ENCODE results near the gene PPARA.
A peak's percentile ranks its signal among the peaks of the same experiment; 100 is the strongest.

The PPARA gene

DNA sequence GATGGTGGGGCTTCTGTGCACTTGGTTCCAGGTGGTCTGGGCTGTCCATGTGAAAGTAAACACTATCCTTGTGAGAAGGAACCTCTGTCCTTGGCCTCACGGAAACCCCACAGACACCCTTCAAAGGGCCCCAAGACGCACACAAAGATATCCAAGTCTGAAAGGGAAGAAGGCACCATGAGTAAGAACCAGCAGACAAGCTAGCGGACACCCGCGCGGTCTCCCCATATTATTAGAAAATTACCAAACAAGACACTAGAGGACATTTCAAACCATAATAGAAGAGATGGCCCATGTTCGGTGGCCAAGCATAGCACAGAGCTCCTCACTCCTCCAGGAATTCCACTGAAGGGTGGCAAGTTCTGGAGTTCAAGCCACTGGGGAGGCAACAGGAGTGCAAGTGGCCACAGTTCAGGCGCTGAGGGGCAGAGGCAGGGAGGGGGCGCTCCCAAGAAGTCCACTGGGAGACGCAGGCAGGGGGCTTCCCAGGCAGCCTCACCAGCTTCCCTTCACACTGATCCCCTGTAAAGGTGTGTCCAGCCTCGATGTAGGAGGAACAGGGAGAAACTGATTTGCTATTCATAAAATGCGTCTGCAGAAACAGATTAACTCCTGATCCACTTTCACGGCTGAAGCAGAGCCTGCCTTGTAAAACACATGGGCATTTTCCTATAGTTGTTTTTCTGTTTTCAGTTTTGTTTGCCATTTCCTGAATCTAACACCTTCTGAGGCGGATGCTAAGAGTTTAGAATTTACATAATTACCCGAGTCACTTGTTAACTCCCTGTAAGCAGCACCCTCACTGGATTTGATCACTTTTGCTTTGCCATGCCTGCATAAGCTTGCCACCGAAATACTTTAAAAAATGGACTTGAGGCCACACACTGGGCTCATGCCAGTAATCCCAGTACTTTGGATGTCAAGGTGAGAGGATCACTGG lies 9.1 kb upstream of the PPARA start:
- H3K4me1 ChIP-seq (ENCODE audit: control insufficient read depth, insufficient read depth, low read length), result no peaks in the 10 kb centered on the region
- no peaks in the 10 kb centered on the region for H3K27me3 ChIP-seq (replicated peaks; ENCODE audit: control insufficient read depth, insufficient read depth, low read length)
- H3K9ac ChIP-seq (ENCODE audit: low read length), result no peak overlapping the region
- no peaks in the 10 kb centered on the region for H3K36me3 ChIP-seq (ENCODE audit: control insufficient read depth, insufficient read depth, low read length, severe bottlenecking)
- H3K9me3 ChIP-seq (ENCODE audit: control insufficient read depth, low read length), result no peaks in the 10 kb centered on the region
- H3K4me3 ChIP-seq (ENCODE audit: low read length), result no peak overlapping the region
- DNase-seq (ENCODE audit: low read depth), result no peak

DNA sequence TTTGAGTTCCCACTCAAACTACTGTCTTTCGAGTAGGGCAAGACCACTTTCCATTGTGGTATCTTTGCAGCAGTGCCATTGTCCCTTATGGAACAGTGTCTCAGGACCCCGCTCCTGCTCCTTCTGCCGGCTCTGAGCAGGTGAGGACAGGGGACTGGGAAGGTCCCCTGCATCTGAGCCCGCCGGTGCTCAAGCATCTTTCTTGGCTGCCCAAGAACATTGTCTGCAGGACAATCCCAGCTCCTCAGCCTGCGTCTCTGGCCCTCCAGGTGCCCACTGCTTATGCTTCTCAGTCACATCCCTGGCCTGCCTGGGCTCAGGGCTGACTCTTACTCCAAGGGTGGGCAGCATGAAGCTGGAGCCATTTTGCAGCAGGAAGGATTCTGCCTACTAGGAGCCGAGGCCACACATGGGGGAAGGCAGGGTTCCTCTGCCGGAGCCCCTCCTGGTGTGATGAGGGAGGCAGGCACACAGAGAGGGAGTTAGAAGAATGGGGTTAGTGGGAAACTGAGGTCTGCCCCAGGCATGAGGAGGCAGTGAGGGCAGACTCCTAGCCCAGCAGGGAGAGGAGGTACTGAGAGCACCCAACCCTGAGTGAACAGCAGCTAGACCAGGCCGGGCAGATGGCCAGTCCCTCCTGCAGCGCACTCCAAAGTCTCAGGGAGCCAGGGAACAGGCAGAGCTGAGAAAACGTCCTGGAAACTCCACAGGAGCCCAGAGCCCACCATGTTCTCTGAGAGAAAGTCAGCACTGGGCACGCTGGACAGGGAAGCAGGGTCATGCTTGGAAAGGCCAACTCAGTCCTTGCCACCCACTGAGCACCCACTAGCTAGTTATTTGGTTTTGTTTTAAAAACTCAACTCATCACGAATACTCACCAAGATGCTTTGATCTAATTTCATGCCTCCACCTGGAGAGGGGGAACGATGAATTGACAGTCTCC lies 7.5 kb upstream of the PPARA start:
- DNase-seq (ENCODE audit: low read depth), result no peak
- Histone ChIP-seq H3K9me3 (ENCODE audit: control insufficient read depth, low read length) (no peaks in the 10 kb centered on the region), H3K9ac (ENCODE audit: low read length) (no peak overlapping the region), H3K36me3 (ENCODE audit: control insufficient read depth, insufficient read depth, low read length, severe bottlenecking) (no peaks in the 10 kb centered on the region), H3K4me3 (ENCODE audit: low read length) (no peak overlapping the region), H3K4me1 (ENCODE audit: control insufficient read depth, insufficient read depth, low read length) (peaks cover 5% of the 10 kb centered on the region), H3K27me3 (replicated peaks; ENCODE audit: control insufficient read depth, insufficient read depth, low read length) (peaks cover 6% of the 10 kb centered on the region)

GRCh38 chr22:46143491-46144147 lies 6.7 kb upstream of the PPARA start:
- DNase-seq (ENCODE audit: low read depth), result no peak
- Histone ChIP-seq H3K36me3 (ENCODE audit: control insufficient read depth, insufficient read depth, low read length, severe bottlenecking) (no peaks in the 10 kb centered on the region), H3K9me3 (ENCODE audit: control insufficient read depth, low read length) (no peaks in the 10 kb centered on the region), H3K4me1 (ENCODE audit: control insufficient read depth, insufficient read depth, low read length) (peaks cover 13% of the 10 kb centered on the region), H3K4me3 (ENCODE audit: low read length) (no peak overlapping the region), H3K27me3 (replicated peaks; ENCODE audit: control insufficient read depth, insufficient read depth, low read length) (peaks cover 6% of the 10 kb centered on the region), H3K9ac (ENCODE audit: low read length) (no peak overlapping the region)

DNA sequence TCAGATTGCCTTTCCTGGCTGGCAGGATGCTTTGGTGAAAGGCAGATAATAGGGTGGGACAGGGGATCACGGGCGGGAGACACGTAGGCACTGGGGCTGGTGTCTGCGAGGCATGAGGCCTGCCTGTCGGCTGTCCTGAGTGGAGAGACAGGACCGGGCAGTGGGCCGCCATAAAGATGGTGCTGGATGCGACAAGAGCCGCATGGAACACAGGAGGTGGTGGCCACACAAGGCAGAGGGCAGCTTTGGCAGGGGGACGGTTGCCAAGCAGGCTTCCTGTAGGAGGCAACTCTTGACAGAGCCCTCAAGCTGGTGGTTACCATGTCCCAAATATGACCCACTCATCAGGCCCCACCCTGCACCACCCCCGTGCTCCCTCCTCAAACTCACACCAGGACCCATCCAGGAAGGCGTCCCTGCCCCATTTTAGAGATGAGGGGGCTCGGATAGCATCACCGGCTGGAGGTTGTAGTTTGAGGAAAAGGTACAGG lies 4.9 kb upstream of the PPARA start:
- Histone ChIP-seq H3K9me3 (ENCODE audit: control insufficient read depth, low read length) (no peaks in the 10 kb centered on the region), H3K9ac (ENCODE audit: low read length) (no peak overlapping the region), H3K4me3 (ENCODE audit: low read length) (no peak overlapping the region), H3K4me1 (ENCODE audit: control insufficient read depth, insufficient read depth, low read length) (peaks cover 21% of the 10 kb centered on the region), H3K27me3 (replicated peaks; ENCODE audit: control insufficient read depth, insufficient read depth, low read length) (peaks cover 6% of the 10 kb centered on the region), H3K36me3 (ENCODE audit: control insufficient read depth, insufficient read depth, low read length, severe bottlenecking) (no peaks in the 10 kb centered on the region)
- no peak for DNase-seq (ENCODE audit: low read depth)

DNA sequence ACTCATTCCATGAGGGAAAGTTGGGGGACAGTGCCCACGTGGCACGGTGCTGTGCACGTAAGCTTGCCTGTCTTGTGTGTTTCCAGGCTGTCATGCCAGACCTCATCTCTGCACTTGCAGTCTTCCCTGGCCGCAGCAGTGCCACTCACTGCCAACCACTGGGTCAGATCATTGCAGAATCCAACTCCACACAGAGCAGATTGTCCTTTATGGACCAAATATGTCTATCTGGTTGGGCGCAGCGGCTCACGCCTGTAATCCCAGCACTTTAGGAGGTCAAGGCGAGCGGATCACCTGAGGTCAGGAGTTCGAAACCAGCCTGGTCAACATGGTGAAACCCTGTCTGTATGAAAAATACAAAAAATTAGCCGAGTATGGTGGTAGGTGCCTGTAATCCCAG lies 4.4 kb upstream of the PPARA start:
- H3K9ac ChIP-seq (ENCODE audit: low read length), result no peak overlapping the region
- no peaks in the 10 kb centered on the region for H3K9me3 ChIP-seq (ENCODE audit: control insufficient read depth, low read length)
- H3K36me3 ChIP-seq (ENCODE audit: control insufficient read depth, insufficient read depth, low read length, severe bottlenecking), result no peaks in the 10 kb centered on the region
- peaks cover 6% of the 10 kb centered on the region for H3K27me3 ChIP-seq (replicated peaks; ENCODE audit: control insufficient read depth, insufficient read depth, low read length)
- H3K4me3 ChIP-seq (ENCODE audit: low read length), result no peak overlapping the region
- H3K4me1 ChIP-seq (ENCODE audit: control insufficient read depth, insufficient read depth, low read length), result peaks cover 21% of the 10 kb centered on the region
- DNase-seq (ENCODE audit: low read depth), result no peak

GRCh38 chr22:46146329-46146728 lies 4.0 kb upstream of the PPARA start:
- Histone ChIP-seq H3K27me3 (replicated peaks; ENCODE audit: control insufficient read depth, insufficient read depth, low read length) (peaks cover 6% of the 10 kb centered on the region), H3K9ac (ENCODE audit: low read length) (no peak overlapping the region), H3K4me3 (ENCODE audit: low read length) (no peak overlapping the region), H3K4me1 (ENCODE audit: control insufficient read depth, insufficient read depth, low read length) (peaks cover 21% of the 10 kb centered on the region), H3K36me3 (ENCODE audit: control insufficient read depth, insufficient read depth, low read length, severe bottlenecking) (no peaks in the 10 kb centered on the region), H3K9me3 (ENCODE audit: control insufficient read depth, low read length) (no peaks in the 10 kb centered on the region)
- DNase-seq (ENCODE audit: low read depth), result no peak

DNA sequence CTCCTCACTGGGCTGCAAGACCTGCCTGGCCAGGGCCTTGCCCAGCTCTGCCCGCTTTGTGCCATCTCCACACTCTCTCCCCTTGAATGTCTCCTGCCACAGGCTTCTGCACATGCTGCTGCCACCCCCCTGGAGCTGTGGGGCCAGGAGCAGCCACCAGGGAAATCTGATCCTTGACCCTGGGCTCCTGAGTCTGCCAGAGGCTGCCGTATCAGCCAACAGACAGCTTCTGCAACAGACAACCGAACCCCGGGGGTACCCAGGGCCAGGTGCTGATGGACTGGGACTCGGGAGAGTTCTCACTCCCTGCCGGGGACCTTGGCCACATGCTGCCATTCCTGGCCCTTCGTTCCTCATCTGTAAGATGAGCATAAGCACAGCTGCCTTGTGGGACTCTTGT lies 3.3 kb upstream of the PPARA start:
- peaks cover 6% of the 10 kb centered on the region for H3K27me3 ChIP-seq (replicated peaks; ENCODE audit: control insufficient read depth, insufficient read depth, low read length)
- DNase-seq (ENCODE audit: low read depth), result no peak

DNA sequence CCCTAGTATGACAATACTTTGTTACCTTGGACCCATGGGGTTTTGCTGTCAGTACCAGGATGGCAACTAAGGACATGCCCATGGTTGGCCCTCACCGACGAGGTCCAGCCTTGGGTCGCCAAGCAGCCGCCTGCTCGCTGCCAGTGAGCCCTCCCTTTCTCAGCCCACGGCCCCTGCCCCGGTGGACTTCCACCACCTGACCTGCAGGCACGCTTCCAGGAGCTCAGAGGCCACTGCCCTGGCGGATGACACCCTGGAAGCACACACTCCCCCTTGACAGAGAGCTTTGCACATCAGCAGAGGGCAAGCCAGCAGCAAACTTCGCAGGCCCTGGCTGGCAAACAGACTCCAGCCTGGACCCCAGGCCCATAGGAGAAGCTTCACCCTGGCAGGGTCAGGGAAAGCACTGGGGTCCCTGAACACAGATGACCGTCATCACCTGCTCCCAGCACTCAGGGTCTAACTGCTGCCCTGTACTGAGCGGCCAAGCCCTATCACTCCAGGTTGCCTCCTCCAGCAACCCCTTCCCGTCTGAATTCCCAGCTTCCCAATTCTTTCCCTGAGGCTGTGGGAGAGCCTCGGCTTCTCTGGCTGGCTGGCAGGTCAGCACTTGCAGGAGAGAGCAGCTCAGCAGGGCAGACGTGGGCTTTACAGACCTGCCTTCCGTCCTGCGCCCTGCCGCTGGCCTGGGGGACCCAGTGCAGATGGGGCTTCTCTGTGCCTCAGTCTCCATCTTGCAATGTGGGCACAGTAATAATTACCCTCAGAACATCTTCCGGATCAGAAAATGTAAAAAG lies 2.7 kb upstream of the PPARA start:
- H3K4me1 ChIP-seq (ENCODE audit: control insufficient read depth, insufficient read depth, low read length), result peaks cover 33% of the 10 kb centered on the region
- peaks cover 6% of the 10 kb centered on the region for H3K27me3 ChIP-seq (replicated peaks; ENCODE audit: control insufficient read depth, insufficient read depth, low read length)
- H3K4me3 ChIP-seq (ENCODE audit: low read length), result no peak overlapping the region
- H3K36me3 ChIP-seq (ENCODE audit: control insufficient read depth, insufficient read depth, low read length, severe bottlenecking), result no peaks in the 10 kb centered on the region
- DNase-seq (ENCODE audit: low read depth), result no peak
- no peaks in the 10 kb centered on the region for H3K9me3 ChIP-seq (ENCODE audit: control insufficient read depth, low read length)
- peak overlapping the region; percentile 36 for H3K9ac ChIP-seq (ENCODE audit: low read length)

More for the DNA sequence above, 3.3 kb upstream of the PPARA start:
- no peak overlapping the region for H3K4me3 ChIP-seq (ENCODE audit: low read length)
- H3K4me1 ChIP-seq (ENCODE audit: control insufficient read depth, insufficient read depth, low read length), result peaks cover 27% of the 10 kb centered on the region
- no peak overlapping the region for H3K9ac ChIP-seq (ENCODE audit: low read length)
- H3K36me3 ChIP-seq (ENCODE audit: control insufficient read depth, insufficient read depth, low read length, severe bottlenecking), result no peaks in the 10 kb centered on the region
- no peaks in the 10 kb centered on the region for H3K9me3 ChIP-seq (ENCODE audit: control insufficient read depth, low read length)

DNA sequence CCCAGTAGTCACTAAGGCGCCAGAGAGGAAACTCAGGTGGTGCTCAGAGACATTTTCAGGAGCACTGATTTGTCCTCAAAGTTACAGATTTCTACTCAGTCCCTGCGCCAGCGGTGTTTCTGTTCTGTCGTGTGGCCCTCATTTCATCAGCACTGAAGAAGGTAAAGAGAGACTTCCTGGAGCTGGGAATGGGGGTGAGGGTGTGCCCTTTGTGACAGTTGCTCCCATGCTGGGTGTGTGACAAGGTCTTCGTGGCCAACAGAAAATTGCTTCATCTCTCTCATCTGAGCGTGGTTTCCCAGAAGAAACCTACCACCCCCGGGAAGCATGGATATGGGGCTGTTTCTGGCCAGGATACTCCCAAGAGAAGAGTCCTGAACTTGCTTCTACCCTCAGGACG lies 2.0 kb upstream of the PPARA start:
- peaks cover 6% of the 10 kb centered on the region for H3K27me3 ChIP-seq (replicated peaks; ENCODE audit: control insufficient read depth, insufficient read depth, low read length)
- H3K36me3 ChIP-seq (ENCODE audit: control insufficient read depth, insufficient read depth, low read length, severe bottlenecking), result no peaks in the 10 kb centered on the region
- peaks cover 33% of the 10 kb centered on the region for H3K4me1 ChIP-seq (ENCODE audit: control insufficient read depth, insufficient read depth, low read length)
- H3K9ac ChIP-seq (ENCODE audit: low read length), result peak overlapping the region; percentile 87
- no peaks in the 10 kb centered on the region for H3K9me3 ChIP-seq (ENCODE audit: control insufficient read depth, low read length)
- H3K4me3 ChIP-seq (ENCODE audit: low read length), result no peak overlapping the region
- DNase-seq (ENCODE audit: low read depth), result peak; percentile 9

GRCh38 chr22:46148816-46149511 lies 1.4 kb upstream of the PPARA start:
- DNase-seq (ENCODE audit: low read depth), result no peak
- Histone ChIP-seq H3K4me1 (ENCODE audit: control insufficient read depth, insufficient read depth, low read length) (peaks cover 33% of the 10 kb centered on the region), H3K36me3 (ENCODE audit: control insufficient read depth, insufficient read depth, low read length, severe bottlenecking) (peaks cover 3% of the 10 kb centered on the region), H3K9ac (ENCODE audit: low read length) (peak overlapping the region; percentile 87), H3K4me3 (ENCODE audit: low read length) (peak overlapping the region; percentile 82), H3K9me3 (ENCODE audit: control insufficient read depth, low read length) (no peaks in the 10 kb centered on the region), H3K27me3 (replicated peaks; ENCODE audit: control insufficient read depth, insufficient read depth, low read length) (peaks cover 6% of the 10 kb centered on the region)
